Astrocyte (in vitro differentiated cells and primary cell): ENCODE results near the gene RAPGEF4. TPM values are rescaled to one million over a fixed set of nuclear protein-coding genes. Genes with fewer than 3 reads are reported as not detected.
A peak's percentile ranks its signal among the peaks of the same experiment; 100 is the strongest.

Experiments
- DNase-seq: peaks from one replicate; pipeline ENCODE4 v3.0.0-alpha.2; 2010; ENCODE audit warnings: low read depth
- FAIRE-seq: peaks from 2 replicates; lab custom pipeline; 2011; peaks lifted over from hg19 to GRCh38; lab: Jason Lieb, UNC
- H2AFZ ChIP-seq: 2 replicates; pipeline ENCODE4 v1.6.0; 2012; ENCODE audit warnings: low read depth, low read length, inconsistent platforms
- H3K27ac ChIP-seq: 2 replicates; pipeline ENCODE4 v1.5.1; 2011; ENCODE audit warnings: low read depth, low read length, inconsistent platforms
- H3K27me3 ChIP-seq: 2 replicates; pipeline ENCODE4 v1.6.0; 2011; ENCODE audit warnings: low read length, inconsistent platforms; ENCODE audit not compliant: insufficient read depth
- H3K36me3 ChIP-seq: 2 replicates; pipeline ENCODE4 v1.5.1; 2011; ENCODE audit warnings: low read length, inconsistent platforms; ENCODE audit not compliant: insufficient read depth
- H3K4me1 ChIP-seq: 2 replicates; pipeline ENCODE4 v1.5.1; 2011; ENCODE audit warnings: low read length, inconsistent platforms; ENCODE audit not compliant: insufficient read depth
- H3K4me2 ChIP-seq: 2 replicates; pipeline ENCODE4 v1.6.0; 2012; ENCODE audit warnings: low read length, inconsistent platforms
- H3K4me3 ChIP-seq: 2 replicates; pipeline ENCODE4 v1.5.1; 2011; ENCODE audit warnings: low read depth, mild to moderate bottlenecking, low read length, inconsistent platforms; ENCODE audit not compliant: insufficient read depth
- H3K79me2 ChIP-seq: 2 replicates; pipeline ENCODE4 v1.6.0; 2012; ENCODE audit warnings: mild to moderate bottlenecking, low read length, inconsistent platforms; ENCODE audit not compliant: insufficient read depth
- H3K9ac ChIP-seq: 2 replicates; pipeline ENCODE4 v1.6.0; 2012; ENCODE audit warnings: mild to moderate bottlenecking, low read length, inconsistent platforms
- H3K9me3 ChIP-seq: 2 replicates; pipeline ENCODE4 v1.5.1; 2012; ENCODE audit warnings: low read depth, mild to moderate bottlenecking, low read length, inconsistent platforms; ENCODE audit not compliant: insufficient read depth
- H4K20me1 ChIP-seq: 2 replicates; pipeline ENCODE4 v1.6.0; 2012; ENCODE audit warnings: low read length, inconsistent platforms; ENCODE audit not compliant: insufficient read depth
- H3K27ac Mint-ChIP-seq: one replicate; pipeline ENCODE4 v1.8.0; 2021; ENCODE audit warnings: mild to moderate bottlenecking, mixed read lengths; ENCODE audit not compliant: unreplicated experiment
- H3K27me3 Mint-ChIP-seq: one replicate; pipeline ENCODE4 v1.8.0; 2021; ENCODE audit warnings: low read depth, mixed read lengths; ENCODE audit not compliant: unreplicated experiment
- H3K36me3 Mint-ChIP-seq: one replicate; pipeline ENCODE4 v1.8.0; 2021; ENCODE audit warnings: low read depth, mixed read lengths; ENCODE audit not compliant: unreplicated experiment
- H3K4me1 Mint-ChIP-seq: one replicate; pipeline ENCODE4 v1.8.0; 2021; ENCODE audit warnings: low read depth, mixed read lengths; ENCODE audit not compliant: unreplicated experiment
- H3K4me3 Mint-ChIP-seq: one replicate; pipeline ENCODE4 v1.8.0; 2021; ENCODE audit warnings: mild to moderate bottlenecking, moderate library complexity, mixed read lengths; ENCODE audit not compliant: unreplicated experiment
- H3K9me3 Mint-ChIP-seq: one replicate; pipeline ENCODE4 v1.8.0; 2021; ENCODE audit warnings: mild to moderate bottlenecking, mixed read lengths; ENCODE audit not compliant: unreplicated experiment
- EZH2 ChIP-seq: IDR thresholded peaks from 2 replicates; pipeline ENCODE4 v1.6.1; 2012; ENCODE audit warnings: mild to moderate bottlenecking, low read length, inconsistent platforms; ENCODE audit not compliant: insufficient read depth
- total RNA-seq: library from RNA; stranded (reverse); gene quantifications from 2 replicates; pipeline ENCODE4 v1.2.1, GENCODE V29; 2021
- TF ChIP-seq, protein P1 (sequence below): IDR thresholded peaks from 2 replicates; pipeline ENCODE4 v1.5.1; 2011; ENCODE audit warnings: low read depth, mild to moderate bottlenecking, inconsistent platforms, low read length, moderate library complexity; ENCODE audit not compliant: insufficient read depth

The RAPGEF4 gene
- total RNA-seq, 1 donor from 2014 or later = 1.1 TPM

DNA sequence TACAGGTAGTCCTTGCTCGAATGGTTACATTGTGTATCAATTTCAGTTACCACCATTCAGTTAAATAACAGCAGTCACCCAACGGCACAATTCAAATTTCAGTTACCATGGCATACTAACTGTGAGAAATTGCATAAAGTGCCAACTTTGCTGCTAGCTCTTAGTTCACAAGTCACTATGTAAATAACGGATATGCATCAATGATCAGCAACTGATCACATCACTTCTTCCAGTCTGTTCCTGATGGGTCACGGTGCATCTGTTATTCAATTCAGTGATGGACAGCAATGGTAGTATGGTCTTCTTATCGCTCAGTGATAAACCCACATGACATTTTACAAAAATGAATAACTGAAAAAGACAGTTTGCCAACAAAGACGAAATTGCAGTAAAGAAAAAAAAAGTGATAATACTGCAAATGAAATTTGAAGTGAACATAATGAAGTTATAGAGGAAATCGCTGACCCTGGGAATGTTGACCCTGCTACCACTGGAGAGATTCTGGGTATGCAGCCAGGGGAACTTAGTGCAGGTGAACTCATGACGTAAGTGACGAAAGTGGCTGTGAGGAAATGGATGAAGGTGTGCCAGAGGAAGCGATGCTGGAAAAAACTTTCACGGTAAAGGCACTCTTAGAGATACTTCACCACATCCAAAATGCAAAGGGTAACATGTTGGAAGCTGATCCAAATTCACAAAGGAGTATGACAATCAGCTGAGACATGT is 25.9 kb upstream of the RAPGEF4 start:
- Mint-ChIP-seq H3K36me3 (no peaks in the 10 kb centered on the region), H3K27me3 (no peaks in the 10 kb centered on the region), H3K27ac (no peak overlapping the region), H3K4me3 (no peak overlapping the region), H3K9me3 (no peaks in the 10 kb centered on the region), H3K4me1 (peaks cover 5% of the 10 kb centered on the region)
- H3K4me1 ChIP-seq = peaks cover 10% of the 10 kb centered on the region
- no peaks in the 10 kb centered on the region for H4K20me1 ChIP-seq
- no peak overlapping the region for H2AFZ ChIP-seq
- DNase-seq (no peak), FAIRE-seq (no peak)
- no peak overlapping the region for H3K4me3 ChIP-seq
- H3K27ac ChIP-seq = no peak overlapping the region
- H3K27me3 ChIP-seq = no peaks in the 10 kb centered on the region
- H3K9me3 ChIP-seq = no peaks in the 10 kb centered on the region
- no peak overlapping the region for H3K4me2 ChIP-seq
- no peaks in the 10 kb centered on the region for H3K36me3 ChIP-seq
- no peaks in the 10 kb centered on the region for H3K79me2 ChIP-seq
- TF ChIP-seq EZH2 = no peak
- TF ChIP-seq, protein P1, sequence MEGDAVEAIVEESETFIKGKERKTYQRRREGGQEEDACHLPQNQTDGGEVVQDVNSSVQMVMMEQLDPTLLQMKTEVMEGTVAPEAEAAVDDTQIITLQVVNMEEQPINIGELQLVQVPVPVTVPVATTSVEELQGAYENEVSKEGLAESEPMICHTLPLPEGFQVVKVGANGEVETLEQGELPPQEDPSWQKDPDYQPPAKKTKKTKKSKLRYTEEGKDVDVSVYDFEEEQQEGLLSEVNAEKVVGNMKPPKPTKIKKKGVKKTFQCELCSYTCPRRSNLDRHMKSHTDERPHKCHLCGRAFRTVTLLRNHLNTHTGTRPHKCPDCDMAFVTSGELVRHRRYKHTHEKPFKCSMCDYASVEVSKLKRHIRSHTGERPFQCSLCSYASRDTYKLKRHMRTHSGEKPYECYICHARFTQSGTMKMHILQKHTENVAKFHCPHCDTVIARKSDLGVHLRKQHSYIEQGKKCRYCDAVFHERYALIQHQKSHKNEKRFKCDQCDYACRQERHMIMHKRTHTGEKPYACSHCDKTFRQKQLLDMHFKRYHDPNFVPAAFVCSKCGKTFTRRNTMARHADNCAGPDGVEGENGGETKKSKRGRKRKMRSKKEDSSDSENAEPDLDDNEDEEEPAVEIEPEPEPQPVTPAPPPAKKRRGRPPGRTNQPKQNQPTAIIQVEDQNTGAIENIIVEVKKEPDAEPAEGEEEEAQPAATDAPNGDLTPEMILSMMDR = no peak
- H3K9ac ChIP-seq = no peak overlapping the region

DNA sequence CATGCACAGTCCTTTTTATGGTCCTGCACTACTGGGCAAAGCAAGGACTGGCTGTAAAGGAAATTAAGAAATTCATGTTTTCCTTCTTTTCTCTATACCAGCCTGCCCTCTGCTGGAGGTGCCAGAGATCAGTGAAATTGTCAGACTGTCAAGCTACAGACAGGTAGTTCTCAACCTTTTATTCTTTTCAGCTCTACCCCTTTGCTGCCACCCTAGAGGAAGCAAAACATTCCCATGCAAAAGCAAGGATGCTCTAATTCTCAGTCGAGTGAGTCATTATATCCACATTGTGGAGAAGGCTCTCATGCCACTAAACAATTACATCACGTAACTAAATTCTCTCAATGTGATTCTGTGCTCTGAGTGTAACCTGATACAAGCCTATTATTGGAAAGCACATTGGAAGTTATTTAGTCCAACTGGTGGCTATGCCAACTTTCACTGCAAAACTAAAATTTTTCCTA is 25.0 kb upstream of the RAPGEF4 start:
- H3K9me3 Mint-ChIP-seq = no peaks in the 10 kb centered on the region
- DNase-seq = peak; percentile 88
- Histone ChIP-seq H3K9ac (no peak overlapping the region), H3K4me1 (peaks cover 10% of the 10 kb centered on the region), H2AFZ (no peak overlapping the region), H3K4me3 (no peak overlapping the region), H3K36me3 (no peaks in the 10 kb centered on the region), H3K27ac (peak overlapping the region; percentile 2), H3K79me2 (no peaks in the 10 kb centered on the region), H3K27me3 (no peaks in the 10 kb centered on the region), H3K9me3 (no peaks in the 10 kb centered on the region), H3K4me2 (peak overlapping the region; percentile 40), H4K20me1 (no peaks in the 10 kb centered on the region)
- H3K36me3 Mint-ChIP-seq = no peaks in the 10 kb centered on the region
- H3K27me3 Mint-ChIP-seq = no peaks in the 10 kb centered on the region
- H3K4me1 Mint-ChIP-seq = peaks cover 5% of the 10 kb centered on the region
- no peak overlapping the region for H3K4me3 Mint-ChIP-seq
- peak; percentile 90 for FAIRE-seq
- H3K27ac Mint-ChIP-seq = no peak overlapping the region
- TF ChIP-seq, protein P1 = peak; percentile 59
- no peak for TF ChIP-seq EZH2

DNA sequence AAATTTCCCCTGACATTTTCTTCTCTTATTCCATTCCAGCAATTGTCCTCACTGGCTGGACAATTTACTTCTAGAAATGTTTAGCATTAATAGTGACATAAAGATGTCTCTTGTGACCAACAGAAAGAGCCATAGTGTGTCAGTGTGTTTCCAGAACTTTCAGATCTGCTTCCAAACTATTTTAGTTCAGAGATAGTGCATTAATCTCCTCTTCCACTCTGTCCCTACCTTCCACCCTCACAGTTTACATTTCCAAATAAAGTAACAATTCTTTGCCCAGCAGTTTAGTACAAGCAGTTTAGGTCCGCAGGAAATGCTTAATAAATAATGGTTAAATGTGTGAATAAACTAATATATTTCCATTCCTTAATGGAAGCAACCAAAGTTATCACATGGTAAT is 24.5 kb upstream of the RAPGEF4 start:
- no peak for FAIRE-seq

More for the DNA sequence above, 24.5 kb upstream of the RAPGEF4 start:
- H3K9me3 Mint-ChIP-seq = no peaks in the 10 kb centered on the region
- Histone ChIP-seq H3K36me3 (no peaks in the 10 kb centered on the region), H3K4me3 (no peak overlapping the region), H3K27me3 (no peaks in the 10 kb centered on the region), H2AFZ (no peak overlapping the region), H3K79me2 (no peaks in the 10 kb centered on the region), H3K4me2 (peak overlapping the region; percentile 40), H3K9me3 (no peaks in the 10 kb centered on the region), H4K20me1 (no peaks in the 10 kb centered on the region), H3K4me1 (peaks cover 10% of the 10 kb centered on the region), H3K27ac (no peak overlapping the region), H3K9ac (no peak overlapping the region)
- H3K27ac Mint-ChIP-seq = no peak overlapping the region
- no peaks in the 10 kb centered on the region for H3K27me3 Mint-ChIP-seq
- peaks cover 5% of the 10 kb centered on the region for H3K4me1 Mint-ChIP-seq
- no peak for DNase-seq
- H3K36me3 Mint-ChIP-seq = no peaks in the 10 kb centered on the region
- no peak overlapping the region for H3K4me3 Mint-ChIP-seq
- TF ChIP-seq EZH2 = no peak
- TF ChIP-seq, protein P1 = no peak
